GM21447 (cell line): ENCODE data around the gene STK10.

Experiments
- ATAC-seq: cut with Tn5 transposase; IDR thresholded peaks from one replicate; pipeline ENCODE4 v1.9.1; 2021; ENCODE audit not compliant: unreplicated experiment

STK10 gene

GRCh38 chr5:172189693-172190296 lies 1.8 kb upstream of the STK10 start:
- no peak for ATAC-seq

- no peak for ATAC-seq
Measured at GRCh38 chr5:172188893-172189692, 1.1 kb upstream of the STK10 start.

GRCh38 chr5:172187118-172188032 lies 649 bp downstream of the STK10 start:
- peak; percentile 34 for ATAC-seq

GRCh38 chr5:172186114-172186695 lies 1.8 kb downstream of the STK10 start:
- ATAC-seq, result no peak

- no peak for ATAC-seq
Measured at GRCh38 chr5:172185096-172185461, 2.9 kb downstream of the STK10 start.

GRCh38 chr5:172183881-172184280 lies 4.1 kb downstream of the STK10 start:
- ATAC-seq, result no peak

GRCh38 chr5:172182291-172182690 lies 5.7 kb downstream of the STK10 start:
- no peak for ATAC-seq

- no peak for ATAC-seq
Measured at GRCh38 chr5:172180936-172181335, 7.1 kb downstream of the STK10 start.

- ATAC-seq, result peak; percentile 39
Measured at GRCh38 chr5:172178991-172179989, 8.7 kb downstream of the STK10 start.

GRCh38 chr5:172178301-172178987 lies 9.6 kb downstream of the STK10 start:
- ATAC-seq, result no peak

GRCh38 chr5:172177176-172177575 lies 10.8 kb downstream of the STK10 start:
- no peak for ATAC-seq

GRCh38 chr5:172175263-172175719 lies 12.7 kb downstream of the STK10 start:
- ATAC-seq, result peak; percentile 44

- no peak for ATAC-seq
Measured at GRCh38 chr5:172173564-172174153, 14.4 kb downstream of the STK10 start.

- no peak for ATAC-seq
Measured at GRCh38 chr5:172172912-172173563, 15.0 kb downstream of the STK10 start.

- ATAC-seq, result no peak
Measured at GRCh38 chr5:172171118-172171517, 16.9 kb downstream of the STK10 start.

- ATAC-seq, result no peak
Measured at GRCh38 chr5:172170251-172170701, 17.7 kb downstream of the STK10 start.

GRCh38 chr5:172169216-172169615 lies 18.8 kb downstream of the STK10 start:
- ATAC-seq, result no peak

GRCh38 chr5:172168311-172168710 lies 19.7 kb downstream of the STK10 start:
- no peak for ATAC-seq
